GM12874 (cell line): Measurements from ENCODE around the gene ENSA.

ENCODE experiments used
- TF ChIP-seq, protein P1 (sequence below): IDR thresholded peaks from 2 replicates; pipeline ENCODE4 v1.5.1; 2011; ENCODE audit warnings: low read depth, mild to moderate bottlenecking, control low read depth, low read length, moderate library complexity; ENCODE audit not compliant: insufficient read depth

The ENSA gene

DNA sequence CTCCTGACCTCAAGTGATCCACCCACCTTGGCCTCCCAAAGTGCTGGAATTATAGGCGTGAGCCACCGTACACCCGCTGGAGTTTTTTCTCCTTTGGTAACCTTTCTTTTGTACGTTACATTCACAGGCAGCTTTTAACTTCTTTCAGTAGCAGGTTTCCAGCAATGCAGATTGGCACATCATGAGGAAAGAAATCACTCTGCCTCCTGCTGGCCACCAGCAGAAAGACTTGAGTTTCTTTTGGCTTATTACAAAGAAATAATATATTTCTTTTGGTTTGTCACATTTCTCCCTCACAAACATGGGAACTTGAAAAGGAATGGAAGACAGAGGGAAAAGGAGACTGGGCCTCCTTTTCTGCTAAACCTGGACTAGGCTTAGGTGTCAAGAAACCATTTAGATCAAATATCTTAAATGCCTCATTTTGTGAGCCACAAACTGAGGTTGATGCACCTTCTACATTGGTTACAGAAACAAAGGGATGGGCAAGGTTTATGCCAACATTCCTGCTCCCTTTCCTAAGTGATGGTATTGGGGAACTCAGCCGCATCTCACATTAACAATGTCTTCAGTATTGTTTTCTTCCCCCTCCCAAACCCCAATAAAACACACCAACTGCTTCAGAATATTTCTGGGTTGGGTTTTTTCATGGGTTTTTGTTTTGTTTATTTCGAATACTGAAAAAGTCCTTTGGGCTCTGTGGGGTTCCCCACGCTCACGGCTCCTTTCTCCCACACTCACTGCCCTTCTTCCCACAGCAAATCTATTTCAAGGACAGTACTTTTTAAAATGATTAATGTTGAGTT lies 7.7 kb downstream of the ENSA start:
- TF ChIP-seq, protein P1, sequence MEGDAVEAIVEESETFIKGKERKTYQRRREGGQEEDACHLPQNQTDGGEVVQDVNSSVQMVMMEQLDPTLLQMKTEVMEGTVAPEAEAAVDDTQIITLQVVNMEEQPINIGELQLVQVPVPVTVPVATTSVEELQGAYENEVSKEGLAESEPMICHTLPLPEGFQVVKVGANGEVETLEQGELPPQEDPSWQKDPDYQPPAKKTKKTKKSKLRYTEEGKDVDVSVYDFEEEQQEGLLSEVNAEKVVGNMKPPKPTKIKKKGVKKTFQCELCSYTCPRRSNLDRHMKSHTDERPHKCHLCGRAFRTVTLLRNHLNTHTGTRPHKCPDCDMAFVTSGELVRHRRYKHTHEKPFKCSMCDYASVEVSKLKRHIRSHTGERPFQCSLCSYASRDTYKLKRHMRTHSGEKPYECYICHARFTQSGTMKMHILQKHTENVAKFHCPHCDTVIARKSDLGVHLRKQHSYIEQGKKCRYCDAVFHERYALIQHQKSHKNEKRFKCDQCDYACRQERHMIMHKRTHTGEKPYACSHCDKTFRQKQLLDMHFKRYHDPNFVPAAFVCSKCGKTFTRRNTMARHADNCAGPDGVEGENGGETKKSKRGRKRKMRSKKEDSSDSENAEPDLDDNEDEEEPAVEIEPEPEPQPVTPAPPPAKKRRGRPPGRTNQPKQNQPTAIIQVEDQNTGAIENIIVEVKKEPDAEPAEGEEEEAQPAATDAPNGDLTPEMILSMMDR = peak; percentile 60

DNA sequence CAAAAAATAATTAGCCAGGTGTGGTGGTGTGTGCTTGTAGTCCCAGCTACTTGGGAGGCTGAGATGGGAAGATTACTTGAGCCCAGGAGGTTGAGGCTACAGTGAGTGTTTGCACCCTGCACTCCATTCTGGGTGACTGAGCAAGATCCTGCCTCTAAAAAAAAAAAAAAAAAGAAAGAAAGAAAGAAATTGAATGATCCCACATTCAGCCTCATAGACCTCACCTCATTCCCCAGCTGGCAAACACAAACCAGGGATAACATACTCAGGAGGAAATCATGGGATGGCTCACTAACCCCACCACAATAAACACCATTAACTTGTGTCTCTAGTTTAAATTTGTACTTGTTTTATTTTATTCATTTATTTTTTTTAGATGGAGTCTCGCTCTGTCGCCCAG lies 8.5 kb downstream of the ENSA start:
- TF ChIP-seq, protein P1 = no peak

DNA sequence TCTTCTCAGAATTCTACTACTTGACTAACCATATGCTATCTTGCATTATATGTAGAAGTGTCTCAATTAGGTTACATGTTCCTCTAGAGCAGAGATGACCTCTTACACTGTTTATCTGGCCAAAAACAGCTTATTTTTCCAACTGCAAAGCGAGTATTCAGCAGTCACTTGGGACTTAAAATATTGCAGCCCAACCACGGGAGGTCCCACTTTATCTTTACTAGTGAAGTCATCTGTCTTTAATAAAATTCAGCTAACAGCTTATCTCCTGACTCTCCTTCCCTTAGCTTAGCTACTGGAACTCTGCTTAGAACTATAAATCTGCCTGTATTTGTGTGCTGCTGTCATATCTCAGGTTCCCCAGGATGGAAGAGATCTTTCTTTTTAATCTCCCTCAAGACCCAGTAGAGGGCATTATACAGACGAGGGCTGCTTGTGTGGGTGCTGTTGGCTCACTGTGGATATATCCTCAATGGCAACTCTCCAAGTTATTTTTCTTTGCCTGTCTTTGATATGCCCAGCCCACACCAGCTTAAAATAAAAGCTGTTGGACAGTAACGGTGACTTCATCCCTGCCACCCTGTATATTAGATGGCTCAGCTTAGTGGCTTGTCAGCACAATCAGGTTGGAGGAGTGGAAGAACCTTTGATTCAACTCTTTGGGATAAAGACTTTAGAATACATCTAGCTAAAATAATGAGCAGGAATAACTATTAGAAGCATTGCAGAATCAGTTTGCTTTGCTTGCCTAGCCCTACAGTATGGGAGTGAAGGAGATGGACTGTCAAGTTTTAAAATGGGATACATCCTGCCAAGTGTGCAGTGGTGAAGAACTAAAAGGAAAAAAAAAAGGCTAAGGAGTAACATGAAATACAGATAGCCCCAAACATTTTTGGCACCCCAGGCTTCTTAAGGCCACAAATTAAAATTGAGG lies 9.6 kb downstream of the ENSA start:
- TF ChIP-seq, protein P1 = no peak

- TF ChIP-seq, protein P1 = no peak
Observed at GRCh38 chr1:150615346-150616201, 13.8 kb downstream of the ENSA start.

GRCh38 chr1:150613061-150613920 lies 16.1 kb downstream of the ENSA start:
- TF ChIP-seq, protein P1 = no peak

GRCh38 chr1:150612014-150612345 lies 17.4 kb downstream of the ENSA start:
- TF ChIP-seq, protein P1 = no peak
